HEK293 (cell line): ENCODE results near the gene CPB2.

ENCODE experiments used
- GLIS2 ChIP-seq: fragments of 450-650 bp; formaldehyde crosslinking; IDR thresholded peaks from 2 replicates; pipeline ENCODE4 v1.5.1; 2016; ENCODE audit warnings: missing biosample characterization, missing genetic modification characterization
- TF ChIP-seq, protein P1 (sequence below): fragments of 450-650 bp; formaldehyde crosslinking; IDR thresholded peaks from 2 replicates; pipeline ENCODE4 v1.5.1; 2016; ENCODE audit warnings: missing biosample characterization, missing genetic modification characterization

- TF ChIP-seq GLIS2 (tag by site-specific recombination) = no peak
- TF ChIP-seq, protein P1, sequence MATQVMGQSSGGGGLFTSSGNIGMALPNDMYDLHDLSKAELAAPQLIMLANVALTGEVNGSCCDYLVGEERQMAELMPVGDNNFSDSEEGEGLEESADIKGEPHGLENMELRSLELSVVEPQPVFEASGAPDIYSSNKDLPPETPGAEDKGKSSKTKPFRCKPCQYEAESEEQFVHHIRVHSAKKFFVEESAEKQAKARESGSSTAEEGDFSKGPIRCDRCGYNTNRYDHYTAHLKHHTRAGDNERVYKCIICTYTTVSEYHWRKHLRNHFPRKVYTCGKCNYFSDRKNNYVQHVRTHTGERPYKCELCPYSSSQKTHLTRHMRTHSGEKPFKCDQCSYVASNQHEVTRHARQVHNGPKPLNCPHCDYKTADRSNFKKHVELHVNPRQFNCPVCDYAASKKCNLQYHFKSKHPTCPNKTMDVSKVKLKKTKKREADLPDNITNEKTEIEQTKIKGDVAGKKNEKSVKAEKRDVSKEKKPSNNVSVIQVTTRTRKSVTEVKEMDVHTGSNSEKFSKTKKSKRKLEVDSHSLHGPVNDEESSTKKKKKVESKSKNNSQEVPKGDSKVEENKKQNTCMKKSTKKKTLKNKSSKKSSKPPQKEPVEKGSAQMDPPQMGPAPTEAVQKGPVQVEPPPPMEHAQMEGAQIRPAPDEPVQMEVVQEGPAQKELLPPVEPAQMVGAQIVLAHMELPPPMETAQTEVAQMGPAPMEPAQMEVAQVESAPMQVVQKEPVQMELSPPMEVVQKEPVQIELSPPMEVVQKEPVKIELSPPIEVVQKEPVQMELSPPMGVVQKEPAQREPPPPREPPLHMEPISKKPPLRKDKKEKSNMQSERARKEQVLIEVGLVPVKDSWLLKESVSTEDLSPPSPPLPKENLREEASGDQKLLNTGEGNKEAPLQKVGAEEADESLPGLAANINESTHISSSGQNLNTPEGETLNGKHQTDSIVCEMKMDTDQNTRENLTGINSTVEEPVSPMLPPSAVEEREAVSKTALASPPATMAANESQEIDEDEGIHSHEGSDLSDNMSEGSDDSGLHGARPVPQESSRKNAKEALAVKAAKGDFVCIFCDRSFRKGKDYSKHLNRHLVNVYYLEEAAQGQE = no peak
Measured at GRCh38 chr13:46101484-46102254, 3.2 kb downstream of the CPB2 start.
